Right atrium auricular region (tissue), 2 donors: Measurements from ENCODE around the gene PXMP2. TPM values are rescaled to one million over a fixed set of nuclear protein-coding genes. Genes with fewer than 3 reads are reported as not detected.

Experiments used
- DNase-seq: peaks from one replicate; pipeline ENCODE4 v3.0.0-alpha.2; 2019; ENCODE audit warnings: low spot score
- H3K27ac ChIP-seq, 2 donors: fragments of 200-600 bp; sonication (generic); 1 replicate in 1 of 2; 2 replicates in 1 of 2; pipeline ENCODE4 v1.5.1; 2016 to 2019
- H3K27me3 ChIP-seq, 2 donors: fragments of 200-600 bp; sonication (generic); one replicate each; pipeline versions ENCODE4 v1.5.1 to v1.6.0; 2017 to 2019
- H3K36me3 ChIP-seq: fragments of 200-600 bp; sonication (generic); one replicate; pipeline ENCODE4 v1.5.1; 2016
- H3K4me1 ChIP-seq, 2 donors: fragments of 200-600 bp; sonication (generic); one replicate each; pipeline versions ENCODE4 v1.5.1 to v1.6.0; 2017 to 2019
- H3K4me3 ChIP-seq, 2 donors: fragments of 200-600 bp; sonication (generic); 1 replicate in 1 of 2; 2 replicates in 1 of 2; pipeline ENCODE4 v1.5.1; 2017 to 2019; ENCODE audit warnings: mild to moderate bottlenecking in 1 of 2, moderate library complexity in 1 of 2
- H3K9me3 ChIP-seq, 2 donors: fragments of 200-600 bp; sonication (generic); one replicate each; pipeline ENCODE4 v1.5.1; 2019
- total RNA-seq, 2 donors: library from RNA; depleted of rRNA; stranded (reverse); fragments of >200 nt; gene quantifications; one replicate each; pipeline ENCODE4 v1.1.0, GENCODE V29; 2016
- TF ChIP-seq, protein P1 (sequence below), 2 donors: fragments of 200-600 bp; sonication (generic); IDR thresholded peaks; one replicate each; pipeline ENCODE4 v1.5.1; 2019; ENCODE audit warnings: antibody characterized with exemption in 2 of 2

The PXMP2 gene
- total RNA-seq, 2 donors from 2014 or later, result 43.0 to 65.7 TPM

DNA sequence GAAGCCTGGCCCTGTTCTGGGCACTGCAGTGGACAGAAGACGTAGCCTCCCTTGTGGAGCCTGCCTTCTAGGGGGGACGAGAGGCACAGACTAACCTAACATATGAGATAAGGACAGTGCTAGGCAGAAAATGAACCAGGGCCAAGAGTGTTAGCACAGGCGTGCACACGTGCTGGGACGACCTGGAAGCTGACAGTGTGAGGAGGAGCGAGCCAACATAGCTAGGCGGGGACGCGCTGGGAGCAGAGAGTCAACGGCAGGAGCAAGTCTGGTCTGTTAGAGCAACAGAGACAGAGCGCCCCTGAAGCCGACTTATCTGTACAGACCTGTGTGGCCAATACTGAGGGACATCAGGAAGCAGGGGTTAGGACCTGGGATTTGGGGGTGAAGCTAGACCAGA lies 8.0 kb downstream of the PXMP2 start:
- H3K27ac ChIP-seq, result peak overlapping the region; percentile 69
- peaks cover 0 to 6% of the 10 kb centered on the region in 2 donors for H3K4me1 ChIP-seq

DNA sequence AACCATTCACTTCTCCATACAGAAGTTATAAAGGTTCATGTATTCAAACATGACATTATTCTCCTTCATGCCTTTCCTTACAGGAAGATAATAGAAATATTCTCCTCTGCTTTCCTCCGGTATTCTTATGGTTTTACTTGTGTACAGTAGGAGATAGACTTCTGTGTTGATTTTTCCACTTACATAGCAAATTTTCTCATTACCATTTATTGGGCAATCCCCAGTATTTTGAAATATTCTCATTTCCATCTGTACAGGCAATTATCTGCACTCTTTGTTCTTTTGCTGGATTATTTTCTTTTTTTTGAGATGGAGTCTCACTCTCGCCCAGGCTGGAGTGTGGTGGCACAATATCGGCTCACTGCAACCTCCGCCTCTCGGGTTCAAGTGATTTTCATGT lies 11.0 kb downstream of the PXMP2 start:
- TF ChIP-seq, protein P1, sequence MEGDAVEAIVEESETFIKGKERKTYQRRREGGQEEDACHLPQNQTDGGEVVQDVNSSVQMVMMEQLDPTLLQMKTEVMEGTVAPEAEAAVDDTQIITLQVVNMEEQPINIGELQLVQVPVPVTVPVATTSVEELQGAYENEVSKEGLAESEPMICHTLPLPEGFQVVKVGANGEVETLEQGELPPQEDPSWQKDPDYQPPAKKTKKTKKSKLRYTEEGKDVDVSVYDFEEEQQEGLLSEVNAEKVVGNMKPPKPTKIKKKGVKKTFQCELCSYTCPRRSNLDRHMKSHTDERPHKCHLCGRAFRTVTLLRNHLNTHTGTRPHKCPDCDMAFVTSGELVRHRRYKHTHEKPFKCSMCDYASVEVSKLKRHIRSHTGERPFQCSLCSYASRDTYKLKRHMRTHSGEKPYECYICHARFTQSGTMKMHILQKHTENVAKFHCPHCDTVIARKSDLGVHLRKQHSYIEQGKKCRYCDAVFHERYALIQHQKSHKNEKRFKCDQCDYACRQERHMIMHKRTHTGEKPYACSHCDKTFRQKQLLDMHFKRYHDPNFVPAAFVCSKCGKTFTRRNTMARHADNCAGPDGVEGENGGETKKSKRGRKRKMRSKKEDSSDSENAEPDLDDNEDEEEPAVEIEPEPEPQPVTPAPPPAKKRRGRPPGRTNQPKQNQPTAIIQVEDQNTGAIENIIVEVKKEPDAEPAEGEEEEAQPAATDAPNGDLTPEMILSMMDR (IDR thresholded peaks at IDR 0.05), result no peak
- peaks cover 0 to 6% of the 10 kb centered on the region in 2 donors for H3K4me1 ChIP-seq
- no peaks in the 10 kb centered on the region for H3K9me3 ChIP-seq
- no peaks in the 10 kb centered on the region for H3K27me3 ChIP-seq
- DNase-seq, result no peak
- H3K27ac ChIP-seq, result no peak overlapping the region
- H3K4me3 ChIP-seq, result no peak overlapping the region
- H3K36me3 ChIP-seq, result peaks cover 21% of the 10 kb centered on the region

More for the DNA sequence above, 8.0 kb downstream of the PXMP2 start:
- Histone ChIP-seq H3K36me3 (peaks cover 21% of the 10 kb centered on the region), H3K27me3 (no peaks in the 10 kb centered on the region), H3K4me3 (no peak overlapping the region), H3K9me3 (no peaks in the 10 kb centered on the region)
- no peak for DNase-seq
- TF ChIP-seq, protein P1 (IDR thresholded peaks at IDR 0.05), result no peak

DNA sequence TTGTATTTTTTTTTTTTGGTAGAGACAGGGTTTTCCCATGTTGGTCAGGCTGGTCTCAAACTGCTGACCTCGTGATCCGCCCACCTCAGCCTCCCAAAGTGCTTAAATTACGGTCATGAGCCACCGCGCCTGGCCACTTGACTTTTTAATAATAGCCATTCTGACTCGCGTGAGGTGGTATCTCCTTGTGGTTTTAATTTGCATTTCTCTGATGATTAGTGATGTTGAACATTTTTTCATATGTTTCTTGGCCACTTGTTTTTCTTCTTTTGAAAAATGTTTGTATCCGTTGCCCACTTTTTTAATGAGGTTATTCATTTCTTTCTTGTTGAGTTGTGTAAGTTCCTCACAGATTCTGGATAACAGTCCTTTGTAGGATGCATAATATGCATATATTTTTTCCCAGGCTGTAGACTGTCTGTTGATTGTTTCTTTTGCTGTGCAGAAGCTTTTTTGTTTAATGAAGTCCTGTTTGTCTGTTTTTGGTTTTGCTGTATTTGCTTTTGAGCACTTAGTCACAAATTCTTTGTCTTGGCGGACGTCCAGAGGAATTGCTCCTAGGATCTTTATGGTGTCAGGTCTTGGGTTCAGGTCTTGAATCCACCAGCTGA lies 12.9 kb downstream of the PXMP2 start:
- H3K4me3 ChIP-seq, result no peak overlapping the region
- no peaks in the 10 kb centered on the region for H3K9me3 ChIP-seq
- TF ChIP-seq, protein P1 (IDR thresholded peaks at IDR 0.05), result no peak
- H3K4me1 ChIP-seq, result peaks cover 0 to 6% of the 10 kb centered on the region in 2 donors
- H3K36me3 ChIP-seq, result peaks cover 21% of the 10 kb centered on the region
- DNase-seq, result no peak
- H3K27me3 ChIP-seq, result no peaks in the 10 kb centered on the region
- no peak overlapping the region for H3K27ac ChIP-seq

DNA sequence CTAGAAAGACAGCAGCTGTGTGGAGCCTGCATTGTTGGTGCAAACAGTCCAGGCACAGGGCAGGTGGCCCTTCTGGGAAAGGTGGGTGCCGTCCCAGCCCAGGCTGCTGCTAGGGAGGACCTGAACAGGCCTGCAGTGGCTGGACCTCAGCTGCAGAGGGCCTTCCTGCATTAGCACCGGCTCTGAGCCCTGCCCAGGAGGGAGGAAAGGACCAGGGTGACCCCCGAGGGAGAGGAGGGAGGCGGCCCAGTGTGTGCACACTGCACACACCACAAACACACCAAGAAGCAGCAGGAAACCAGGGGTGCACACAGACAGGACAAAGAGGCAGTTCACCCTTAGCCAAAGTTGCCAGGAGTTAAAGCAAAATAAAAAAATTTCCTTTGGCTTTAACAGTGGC lies 15.3 kb downstream of the PXMP2 start:
- TF ChIP-seq, protein P1 (IDR thresholded peaks at IDR 0.05), result no peak
- H3K27me3 ChIP-seq, result no peaks in the 10 kb centered on the region
- no peaks in the 10 kb centered on the region for H3K4me1 ChIP-seq
- peaks cover 5% of the 10 kb centered on the region for H3K36me3 ChIP-seq
- H3K27ac ChIP-seq, result no peak overlapping the region
- H3K4me3 ChIP-seq, result no peak overlapping the region
- H3K9me3 ChIP-seq, result no peaks in the 10 kb centered on the region
- DNase-seq, result no peak

DNA sequence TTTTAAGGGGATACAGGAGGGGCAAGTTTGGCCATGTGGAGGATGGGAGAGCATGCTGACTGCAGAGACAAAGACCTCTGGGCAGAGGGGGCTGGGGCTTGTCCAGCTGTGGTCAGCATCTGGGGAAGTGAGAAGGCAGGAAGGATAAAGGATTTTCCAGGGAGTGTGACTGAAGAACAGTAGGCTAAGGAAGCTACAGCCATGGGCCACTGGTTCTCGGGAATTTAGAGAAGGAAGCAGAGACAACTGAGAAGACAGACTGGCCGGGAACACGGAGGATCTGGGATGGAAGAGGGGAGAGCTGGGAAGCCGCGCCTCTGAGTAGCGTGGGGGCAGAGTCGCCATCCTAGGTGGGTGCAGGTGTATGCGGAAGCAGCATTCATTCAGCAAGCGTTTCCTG lies 16.3 kb downstream of the PXMP2 start:
- no peaks in the 10 kb centered on the region for H3K36me3 ChIP-seq
- H3K27ac ChIP-seq, result no peak overlapping the region
- TF ChIP-seq, protein P1 (IDR thresholded peaks at IDR 0.05), result no peak
- H3K4me1 ChIP-seq, result no peaks in the 10 kb centered on the region
- H3K27me3 ChIP-seq, result no peaks in the 10 kb centered on the region
- no peak overlapping the region for H3K4me3 ChIP-seq
- no peak for DNase-seq
- no peaks in the 10 kb centered on the region for H3K9me3 ChIP-seq

DNA sequence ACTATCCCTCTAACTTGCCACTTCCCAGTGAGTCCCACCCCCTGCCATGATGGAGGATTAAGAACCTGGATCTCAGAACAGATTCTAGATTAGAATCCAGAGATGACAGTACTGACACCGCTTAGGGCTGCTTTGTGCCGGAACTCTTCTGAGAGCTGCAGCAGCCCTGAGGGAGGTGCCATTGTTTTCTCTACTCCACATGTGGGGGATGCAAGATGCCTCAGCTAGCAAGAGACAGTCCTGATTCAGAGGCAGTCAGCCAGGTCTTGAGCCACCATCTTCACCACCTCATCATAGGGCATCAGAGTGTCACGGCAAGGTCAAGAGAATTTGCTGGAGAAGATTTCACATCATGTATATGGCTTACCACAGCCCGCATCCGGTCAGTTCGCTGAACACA lies 19.9 kb downstream of the PXMP2 start:
- TF ChIP-seq, protein P1 (IDR thresholded peaks at IDR 0.05), result no peak

More for the DNA sequence above, 19.9 kb downstream of the PXMP2 start:
- Histone ChIP-seq H3K9me3 (no peaks in the 10 kb centered on the region), H3K4me1 (peaks cover 0 to 18% of the 10 kb centered on the region in 2 donors), H3K27ac (no peak overlapping the region), H3K4me3 (no peak overlapping the region), H3K27me3 (no peaks in the 10 kb centered on the region), H3K36me3 (no peaks in the 10 kb centered on the region)
- no peak for DNase-seq
